ENCODE data around the gene AHSG.
"Not testable (repeated sequence)": the region's sequence is repeated elsewhere in the genome, so short reads cannot be mapped to it uniquely, and the experiment has no call there.

The AHSG gene

DNA sequence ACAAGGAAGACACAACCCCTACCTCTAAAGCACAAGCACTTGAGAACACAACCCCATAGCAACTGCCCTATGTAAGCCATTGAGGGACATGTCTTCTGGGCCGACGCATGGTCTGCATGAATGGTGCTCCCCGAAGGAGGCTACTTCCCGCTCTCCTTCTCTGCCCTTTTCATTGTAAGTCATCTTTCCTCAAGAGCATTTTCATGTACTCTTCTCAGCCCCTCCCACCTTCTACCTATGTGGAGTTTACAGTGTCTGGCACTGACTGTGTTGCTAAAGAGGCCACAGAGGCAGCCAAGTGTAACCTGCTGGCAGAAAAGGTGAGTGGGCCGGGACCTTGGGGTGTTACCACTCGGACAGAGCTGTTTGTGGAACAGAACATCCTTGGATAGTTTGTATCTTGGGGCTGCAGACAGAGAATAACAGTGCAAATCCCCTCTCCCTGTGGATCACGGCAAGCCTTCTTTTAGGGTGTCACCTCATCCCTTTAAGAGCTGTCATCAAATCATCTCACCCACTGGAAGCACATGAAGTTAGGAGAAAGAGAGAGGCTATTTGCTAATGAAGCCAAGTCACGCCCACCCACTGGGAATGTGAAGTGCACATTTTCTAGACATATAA is 5.6 kb downstream of the AHSG start:
- no peak for DNase-seq (ENCODE audit: low read depth)

DNA sequence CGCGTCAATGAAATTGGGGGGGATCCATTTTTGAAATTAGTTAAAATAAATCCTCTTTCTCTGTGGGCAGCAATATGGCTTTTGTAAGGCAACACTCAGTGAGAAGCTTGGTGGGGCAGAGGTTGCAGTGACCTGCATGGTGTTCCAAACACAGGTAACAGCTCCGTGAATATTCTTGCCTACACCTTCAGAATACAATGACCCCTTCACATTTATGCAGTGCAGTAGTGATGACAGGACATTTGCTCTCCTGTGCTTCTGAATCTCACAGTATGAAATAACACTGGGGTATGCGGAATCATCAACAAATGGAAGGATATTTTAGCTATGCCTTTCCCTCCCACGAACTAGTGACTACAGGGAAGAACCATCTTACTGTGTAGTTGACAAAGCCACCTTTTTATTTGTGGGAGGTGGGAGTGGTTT is 6.9 kb downstream of the AHSG start:
- DNase-seq (ENCODE audit: low read depth) = no peak

DNA sequence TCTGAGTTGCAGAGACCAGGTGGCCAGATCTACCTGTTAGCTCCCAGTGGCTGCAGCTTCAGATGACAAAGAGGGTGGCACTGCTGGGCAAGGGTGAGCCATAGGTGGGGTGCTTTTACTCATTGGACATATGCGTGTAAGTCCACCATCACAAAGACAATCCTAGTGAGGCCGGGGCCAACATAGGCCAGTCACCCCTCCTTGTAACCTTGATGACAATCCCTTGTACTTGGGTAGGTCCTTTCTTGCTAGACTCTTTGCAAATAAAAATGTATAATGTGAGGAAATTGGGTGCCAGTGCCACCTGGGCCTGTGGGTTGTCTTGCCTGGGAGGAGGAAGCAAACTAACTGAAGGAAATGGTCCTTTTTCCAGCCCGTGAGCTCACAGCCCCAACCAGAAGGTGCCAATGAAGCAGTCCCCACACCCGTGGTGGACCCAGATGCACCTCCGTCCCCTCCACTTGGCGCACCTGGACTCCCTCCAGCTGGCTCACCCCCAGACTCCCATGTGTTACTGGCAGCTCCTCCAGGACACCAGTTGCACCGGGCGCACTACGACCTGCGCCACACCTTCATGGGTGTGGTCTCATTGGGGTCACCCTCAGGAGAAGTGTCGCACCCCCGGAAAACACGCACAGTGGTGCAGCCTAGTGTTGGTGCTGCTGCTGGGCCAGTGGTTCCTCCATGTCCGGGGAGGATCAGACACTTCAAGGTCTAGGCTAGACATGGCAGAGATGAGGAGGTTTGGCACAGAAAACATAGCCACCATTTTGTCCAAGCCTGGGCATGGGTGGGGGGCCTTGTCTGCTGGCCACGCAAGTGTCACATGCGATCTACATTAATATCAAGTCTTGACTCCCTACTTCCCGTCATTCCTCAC is 7.6 kb downstream of the AHSG start:
- no peak for DNase-seq (ENCODE audit: low read depth)

DNA sequence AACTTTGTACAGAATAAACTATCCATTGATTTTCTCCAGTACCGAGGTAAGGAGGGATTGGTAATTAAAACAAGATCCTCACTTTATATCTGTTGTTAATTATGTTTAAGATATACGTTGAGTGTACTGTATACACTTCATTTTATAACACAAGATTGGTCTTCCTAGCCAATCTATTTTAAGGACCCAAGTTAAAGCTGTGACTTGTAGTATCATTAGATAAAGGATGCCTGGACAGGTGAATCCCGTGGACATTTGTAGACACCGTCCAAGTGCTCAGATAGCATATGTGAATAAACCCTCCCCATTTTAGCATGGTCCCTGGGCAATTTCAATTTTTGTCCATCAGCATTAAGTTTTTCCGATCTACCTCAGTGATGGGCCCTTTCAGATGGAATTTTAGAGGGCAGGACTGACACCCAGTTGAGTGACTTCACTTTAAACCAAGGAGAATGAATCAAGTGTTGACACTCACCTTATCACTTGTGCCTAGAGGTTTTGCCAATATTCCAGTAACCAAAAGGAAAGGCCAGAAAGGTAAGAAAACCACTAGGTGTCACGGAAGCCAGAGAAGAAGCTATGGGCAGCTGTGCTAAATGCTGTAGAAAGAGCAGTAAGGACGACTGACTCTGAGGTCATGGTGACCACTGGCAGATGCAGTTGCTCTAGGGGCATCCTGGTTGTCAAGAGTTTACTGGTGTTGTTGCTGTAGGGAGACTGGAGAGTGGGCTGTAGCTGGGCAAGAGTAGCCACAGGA is 9.2 kb downstream of the AHSG start:
- DNase-seq (ENCODE audit: low read depth) = no peak

DNA sequence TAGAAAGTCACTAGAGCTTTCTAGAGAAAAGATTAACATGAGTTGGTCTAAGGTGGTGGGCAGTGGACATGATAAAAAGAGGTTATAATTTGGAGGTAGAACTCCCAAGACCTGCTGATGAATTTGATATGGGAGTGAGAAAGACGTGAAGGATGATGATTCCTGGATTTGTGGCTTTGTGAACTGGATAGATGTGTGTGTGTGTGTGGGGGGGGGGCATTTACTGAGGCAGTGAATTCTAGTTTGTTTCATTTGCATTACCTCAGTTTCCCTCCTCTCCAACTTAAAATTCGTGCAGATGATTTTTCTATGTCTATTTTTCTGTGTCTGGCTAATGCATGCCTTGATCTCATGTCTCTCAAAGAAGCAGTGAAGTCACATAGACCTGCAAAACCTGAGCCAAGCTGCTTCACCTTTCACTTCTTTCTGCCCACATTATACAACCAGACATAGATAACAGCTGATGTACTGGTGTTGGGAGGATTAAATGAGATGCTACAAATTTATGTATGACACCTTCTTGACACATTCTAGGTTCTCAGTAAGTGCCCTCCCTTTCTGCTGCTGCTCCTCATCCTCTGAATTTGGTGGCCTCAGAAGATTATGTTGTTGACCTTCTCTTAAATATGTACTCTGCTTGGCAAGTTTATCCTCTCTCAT is 9.9 kb downstream of the AHSG start:
- no peak for DNase-seq (ENCODE audit: low read depth)

DNA sequence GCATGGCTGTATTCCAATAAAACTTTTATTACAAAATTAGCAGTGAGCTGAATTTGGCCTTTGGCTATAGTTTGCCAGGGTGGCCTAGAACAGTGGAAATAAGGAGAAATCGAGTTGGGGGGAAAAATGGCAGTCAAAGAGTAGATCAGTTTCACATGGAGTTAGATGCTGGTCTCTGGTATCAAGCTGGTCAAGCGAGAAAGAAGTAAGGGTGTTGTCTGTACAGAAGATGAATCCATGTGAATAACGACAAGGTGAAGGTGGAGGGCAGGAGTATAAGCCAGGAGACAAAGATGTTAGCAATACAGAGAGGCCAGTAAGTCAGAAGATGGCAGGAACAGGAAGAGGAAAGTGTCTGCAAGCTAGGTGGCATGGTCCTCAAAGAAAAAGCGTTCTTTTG is 11.7 kb downstream of the AHSG start:
- no peak for DNase-seq (ENCODE audit: low read depth)

DNA sequence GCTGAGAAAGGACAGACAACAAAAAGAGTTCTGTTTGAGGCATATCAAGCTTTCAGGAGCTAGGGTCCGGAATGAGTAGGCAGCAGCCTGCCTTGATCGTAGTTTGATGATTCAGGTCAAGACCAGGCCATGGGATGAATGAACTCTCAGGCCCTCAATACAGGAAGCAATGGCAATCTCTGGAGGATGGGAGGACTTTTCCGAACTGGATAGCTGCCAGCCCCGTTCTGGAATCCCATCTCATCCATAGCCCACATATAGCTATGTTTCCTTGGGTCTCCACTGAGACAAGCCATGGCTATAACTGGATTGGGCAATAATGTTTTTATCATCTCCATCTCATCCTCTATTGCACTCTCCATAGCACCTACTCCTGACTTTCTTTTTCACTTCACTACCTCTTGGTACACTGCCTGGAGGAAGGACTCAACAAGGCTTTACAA is 12.8 kb downstream of the AHSG start:
- no peak for DNase-seq (ENCODE audit: low read depth)

DNA sequence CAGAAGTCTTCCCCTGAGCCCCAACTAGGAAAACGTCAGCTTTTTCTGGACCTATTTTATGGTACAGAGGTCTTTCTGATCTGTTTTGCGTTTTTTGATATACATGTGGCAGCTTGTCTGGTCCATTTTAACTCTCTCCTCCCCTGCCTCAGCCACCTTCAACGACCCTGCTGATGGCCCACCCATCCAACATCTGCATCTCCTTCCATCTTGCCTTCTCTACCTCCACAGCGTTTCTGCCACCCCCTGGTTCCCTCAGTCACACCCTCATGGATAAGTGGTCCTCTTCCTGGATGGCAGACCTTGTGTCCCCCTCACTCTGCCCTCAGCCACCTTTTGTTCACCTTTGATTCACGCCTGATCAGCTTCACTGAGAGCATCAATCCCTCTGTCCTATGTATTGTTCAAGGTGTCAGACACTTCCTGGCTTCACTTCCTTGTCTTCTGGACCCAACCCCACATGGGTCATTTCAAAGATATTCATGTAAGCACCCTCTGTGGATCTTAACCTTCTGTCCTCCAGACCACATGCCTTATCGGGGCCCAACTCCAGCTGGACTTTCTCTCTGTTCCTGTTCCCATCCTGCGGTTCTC is 13.5 kb downstream of the AHSG start:
- no peak for DNase-seq (ENCODE audit: low read depth)

DNA sequence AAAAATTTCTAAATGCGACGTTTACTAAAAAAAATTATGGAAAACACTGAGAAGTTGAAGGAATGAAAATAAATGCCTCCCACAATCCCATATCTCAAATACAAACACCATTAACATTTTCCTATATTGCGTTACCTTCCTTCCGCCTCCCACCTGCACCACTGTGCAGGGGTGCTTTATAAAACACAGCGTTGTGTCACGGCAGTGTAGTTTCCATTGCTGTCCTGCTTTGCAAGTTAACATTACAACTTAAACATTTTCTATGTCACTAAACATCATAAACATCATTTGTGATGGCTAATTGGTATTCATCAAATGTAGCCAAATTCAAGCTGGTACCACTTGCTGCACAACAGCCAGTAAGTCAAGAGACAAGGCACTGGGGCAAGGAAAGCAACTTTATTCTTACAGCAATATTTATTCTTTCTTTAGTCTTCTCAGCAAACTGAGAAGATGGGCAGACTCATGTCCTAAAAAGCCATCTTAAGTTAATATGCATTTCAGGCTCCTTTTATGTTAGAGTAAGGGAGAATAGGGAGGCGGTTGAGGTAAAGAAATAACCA is 15.1 kb downstream of the AHSG start:
- DNase-seq (ENCODE audit: low read depth) = no peak

DNA sequence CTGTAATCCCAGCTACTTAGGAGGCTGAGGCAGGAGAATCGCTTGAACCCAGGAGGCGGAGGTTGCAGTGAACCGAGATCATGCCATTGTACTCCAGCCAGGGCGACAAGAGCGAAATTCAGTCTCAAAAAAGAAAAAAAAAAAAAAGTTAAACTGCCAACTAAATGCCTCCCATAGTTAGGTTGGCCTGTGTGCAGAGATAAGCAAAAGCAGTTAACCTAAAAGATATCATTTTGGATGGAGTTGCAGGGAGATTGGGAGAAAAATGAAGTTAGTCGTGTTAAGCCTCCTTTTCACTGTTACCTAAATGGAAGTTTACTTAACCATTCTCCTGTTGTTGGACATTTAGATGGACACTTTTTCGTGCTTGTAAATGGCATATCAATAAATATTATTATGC is 15.9 kb downstream of the AHSG start:
- DNase-seq (ENCODE audit: low read depth) = no peak

DNA sequence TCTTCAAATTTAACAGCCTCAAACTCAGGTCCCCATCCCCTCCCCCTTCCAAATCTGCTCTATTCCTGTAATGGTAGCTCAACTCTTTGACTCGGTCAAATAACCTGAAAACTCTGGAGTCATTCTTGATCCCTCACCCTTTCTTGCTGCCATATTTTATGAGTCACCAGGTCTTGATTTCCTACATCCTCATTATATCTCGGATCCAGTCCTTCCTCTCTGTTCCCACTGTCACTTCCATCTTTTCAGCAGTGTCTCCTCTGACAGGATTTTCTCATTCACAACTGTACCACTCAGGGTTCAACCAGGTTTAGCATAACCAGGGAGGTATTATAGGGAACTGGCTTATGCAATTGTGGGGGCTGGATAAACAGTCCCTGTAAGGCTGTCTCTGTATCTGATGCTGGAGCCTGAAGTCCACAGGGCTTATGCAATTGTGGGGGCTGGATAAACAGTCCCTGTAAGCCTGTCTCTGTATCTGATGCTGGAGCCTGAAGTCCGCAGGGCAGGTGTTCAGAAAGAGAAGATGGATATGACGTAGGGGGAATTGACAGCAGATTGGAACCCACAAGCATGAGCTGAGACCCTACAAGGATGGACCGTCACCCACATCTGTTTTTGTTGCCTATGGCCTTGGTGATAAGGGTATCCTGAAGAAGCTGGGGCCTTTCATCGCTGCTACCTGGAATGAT is 18.2 kb downstream of the AHSG start:
- no peak for DNase-seq (ENCODE audit: low read depth)

DNA sequence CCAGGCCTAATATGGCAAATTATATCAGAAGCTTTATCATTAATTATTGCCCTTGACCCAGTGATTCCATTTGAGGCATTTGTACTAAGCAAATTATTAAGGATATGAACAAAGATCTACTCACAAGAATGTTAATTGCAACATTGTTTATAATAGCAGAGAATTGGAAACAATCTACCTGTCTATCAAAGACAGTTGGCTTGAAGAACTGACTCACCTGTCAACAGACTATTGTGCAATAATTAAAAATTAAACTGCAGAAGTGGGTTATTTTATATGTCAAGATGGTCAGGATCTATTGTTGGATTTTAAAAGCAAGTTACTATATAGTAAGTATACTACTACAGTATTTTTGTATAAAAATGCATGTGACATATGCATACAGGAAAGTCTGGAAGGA is 20.6 kb downstream of the AHSG start:
- no peak for DNase-seq (ENCODE audit: low read depth)

DNA sequence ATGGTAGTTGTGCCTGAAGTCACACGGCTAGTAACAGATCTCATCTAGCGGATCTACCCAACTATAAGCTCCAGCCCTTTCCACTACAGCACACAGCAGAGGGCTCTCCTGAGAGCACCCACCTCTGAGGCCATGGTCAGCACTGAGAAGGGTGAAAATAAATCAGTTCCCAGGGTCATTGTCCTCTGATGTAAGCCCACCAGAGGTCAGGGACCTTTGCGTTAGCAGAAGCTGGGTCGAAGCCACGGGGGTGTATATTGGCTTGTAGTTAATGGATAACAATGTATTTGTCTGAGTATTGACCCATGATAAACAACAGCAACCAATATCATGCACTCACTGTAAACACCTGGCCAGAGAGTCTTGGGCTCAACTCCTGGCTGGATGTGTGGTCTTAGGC is 21.3 kb downstream of the AHSG start:
- DNase-seq (ENCODE audit: low read depth) = not testable (repeated sequence)

DNA sequence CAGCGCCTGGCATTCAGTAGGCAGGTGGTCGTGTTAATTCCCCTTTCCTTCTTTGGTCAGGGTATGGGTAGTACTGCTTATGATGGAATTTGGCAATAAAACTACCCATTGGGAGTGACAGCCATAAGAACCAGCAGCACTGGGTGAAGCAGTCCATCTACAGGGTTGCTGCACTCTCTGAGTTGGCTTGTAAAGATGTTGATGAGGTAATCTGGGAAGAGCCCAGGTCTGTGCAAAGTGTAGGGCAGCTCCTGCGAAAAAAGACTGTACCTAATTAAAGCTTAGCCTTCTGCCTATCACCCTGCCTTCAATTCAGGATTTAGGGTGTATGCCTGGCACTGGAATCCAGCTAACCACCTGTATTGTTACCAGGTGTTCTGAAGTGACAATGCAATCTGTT is 22.7 kb downstream of the AHSG start:
- no peak for DNase-seq (ENCODE audit: low read depth)

DNA sequence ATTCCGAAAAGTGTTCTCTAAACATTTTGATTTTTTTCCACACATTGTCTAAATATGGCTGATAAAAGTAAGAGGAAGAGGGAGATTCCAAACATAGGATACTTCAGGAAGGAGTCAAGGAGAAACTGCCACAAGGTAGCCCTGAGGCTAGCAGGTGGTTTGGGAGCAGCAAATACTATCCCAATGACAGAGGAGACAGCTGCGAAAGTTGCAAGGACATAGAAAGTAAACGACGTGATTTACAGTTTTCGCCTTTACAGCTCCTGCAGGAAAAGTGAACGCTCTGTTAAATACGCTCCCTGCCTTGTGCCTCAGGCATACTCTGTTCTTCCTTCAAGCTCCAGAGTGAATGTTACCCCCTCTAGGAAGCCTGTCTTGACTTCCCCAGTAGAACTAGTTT is 23.7 kb downstream of the AHSG start:
- no peak for DNase-seq (ENCODE audit: low read depth)

DNA sequence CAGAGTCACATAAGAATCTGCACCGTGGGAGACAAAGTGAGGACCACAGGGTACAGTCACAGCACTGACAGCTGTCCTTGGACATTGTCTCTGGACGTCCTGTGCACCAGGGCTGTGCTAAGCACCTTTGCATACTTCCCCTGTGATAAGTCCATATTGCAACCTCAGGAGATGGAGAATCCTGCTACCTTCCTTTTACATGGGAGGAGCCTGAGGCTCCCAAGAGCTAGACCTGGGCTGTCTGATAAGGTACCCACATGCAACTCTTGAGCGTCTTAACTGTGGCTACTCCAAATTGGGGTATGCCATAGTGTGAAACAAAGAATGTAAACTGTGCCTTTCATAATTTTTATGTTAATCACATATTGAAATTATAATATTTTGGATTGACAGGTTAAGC is 24.8 kb downstream of the AHSG start:
- no peak for DNase-seq (ENCODE audit: low read depth)

DNA sequence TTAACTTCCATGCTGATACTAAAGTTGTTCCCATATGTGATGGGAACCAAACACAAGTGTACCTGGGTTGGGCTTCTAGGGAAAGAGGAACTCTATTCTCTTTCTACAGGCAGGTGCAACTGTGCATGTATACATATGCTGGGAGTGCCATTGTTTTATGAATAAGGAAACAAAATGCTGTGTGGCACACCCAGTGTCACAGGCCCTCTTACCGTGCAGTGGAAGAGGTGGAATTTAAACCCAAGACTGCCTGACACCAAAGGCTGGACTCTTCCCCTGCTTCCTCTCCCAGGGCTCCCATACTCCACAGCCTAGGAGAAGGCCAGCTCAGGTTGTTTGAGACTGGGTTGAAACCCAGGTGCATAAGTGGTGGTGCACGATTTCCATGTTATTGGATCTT is 25.4 kb downstream of the AHSG start:
- DNase-seq (ENCODE audit: low read depth) = no peak

DNA sequence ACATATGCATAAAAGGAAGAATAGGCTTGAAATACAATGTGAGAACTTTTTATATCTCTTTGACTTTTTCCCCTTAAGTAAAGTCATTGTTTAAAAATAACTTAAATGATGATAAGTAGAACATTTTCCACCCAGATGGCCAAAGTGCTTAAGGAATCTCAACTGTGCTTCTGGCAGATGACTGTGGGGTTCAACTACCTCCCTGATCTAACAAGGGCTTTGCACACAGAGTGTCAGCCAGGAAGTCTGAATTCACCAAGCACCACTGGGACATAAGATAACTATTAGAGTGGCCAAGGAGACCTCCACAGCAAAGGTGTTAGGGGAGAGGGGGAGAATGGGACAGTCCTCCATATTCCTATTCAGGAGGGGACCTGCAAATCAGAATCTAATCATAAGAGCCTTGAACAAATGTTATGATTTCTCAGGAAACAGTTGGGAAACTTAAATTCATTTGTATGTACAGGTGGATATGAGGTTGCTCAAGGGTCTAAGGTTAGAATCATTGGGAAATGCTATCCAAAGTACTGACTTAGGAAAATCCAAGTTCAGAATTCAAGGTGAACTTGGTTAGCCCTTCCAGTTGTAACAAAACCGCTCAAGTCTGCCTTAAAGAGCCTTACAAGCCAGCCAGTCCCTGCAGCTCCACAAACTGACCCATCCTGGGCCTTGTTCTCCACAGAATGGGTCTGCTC is 27.1 kb downstream of the AHSG start, which contains the start of gene FETUB:
Gene FETUB, plus strand, starts transcription at position 622 of the 695 bp plus-strand sequence. Its CDS starts 62 bp downstream, at position 684.
- DNase-seq (ENCODE audit: low read depth) = no peak

DNA sequence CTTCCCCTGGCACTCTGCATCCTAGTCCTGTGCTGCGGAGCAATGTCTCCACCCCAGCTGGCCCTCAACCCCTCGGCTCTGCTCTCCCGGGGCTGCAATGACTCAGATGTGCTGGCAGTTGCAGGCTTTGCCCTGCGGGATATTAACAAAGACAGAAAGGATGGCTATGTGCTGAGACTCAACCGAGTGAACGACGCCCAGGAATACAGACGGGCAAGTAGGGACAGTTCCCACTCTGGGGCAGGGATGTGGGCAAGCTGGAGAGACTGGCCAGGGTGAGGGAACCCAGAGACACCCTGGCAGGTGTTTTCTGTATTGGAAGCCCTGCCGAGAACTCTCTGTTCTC is 27.6 kb downstream of the AHSG start:
- peak; percentile 61 for DNase-seq (ENCODE audit: low read depth)

DNA sequence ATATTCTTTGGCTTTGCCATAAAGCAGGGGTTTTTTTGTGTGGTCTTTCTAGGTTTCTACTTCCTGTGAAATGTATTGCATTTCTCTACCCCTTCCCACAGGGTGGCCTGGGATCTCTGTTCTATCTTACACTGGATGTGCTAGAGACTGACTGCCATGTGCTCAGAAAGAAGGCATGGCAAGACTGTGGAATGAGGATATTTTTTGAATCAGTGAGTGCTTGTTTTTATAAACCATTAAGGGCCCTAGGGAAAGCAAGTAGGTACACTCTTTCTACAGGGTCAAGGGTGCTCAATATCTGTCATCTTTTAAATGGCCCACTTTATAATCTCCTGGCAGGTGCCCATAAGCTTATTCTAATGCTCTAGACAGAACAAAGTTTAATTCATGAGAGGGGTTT is 28.1 kb downstream of the AHSG start:
- DNase-seq (ENCODE audit: low read depth) = no peak
